IMR-90 (cell line): ENCODE measurements around the gene RALGPS2. TPM values are rescaled to one million over a fixed set of nuclear protein-coding genes. Genes with fewer than 3 reads are reported as not detected.

Experiments used
- ATAC-seq: fragments of 200-7000 bp; cut with Tn5 transposase; 2 replicates; pipeline ENCODE4 v1.9.1; 2020; ENCODE audit warnings: low read depth, mild to moderate bottlenecking, moderate library complexity
- BruUV-seq: library from RNA; stranded (reverse); fragments of 400-500 nt; replicated peaks from 2 replicates; lab custom pipeline; 2021; lab: Mats Ljungman, UMichigan
- CTCF ChIA-PET: fragments of 300-600 bp; formaldehyde crosslinking; extraction: SDS; loops from one replicate; lab custom pipeline; 2021; ENCODE audit warnings: antibody characterized with exemption; lab: Yijun Ruan, JAX
- POLR2A ChIA-PET: fragments of 300-600 bp; sonication (Branson Sonifier 250); formaldehyde crosslinking; loops from one replicate; lab custom pipeline; 2022; ENCODE audit warnings: antibody characterized with exemption; ENCODE audit not compliant: unreplicated experiment; lab: Charles Lee
- DNase-seq: peaks from one replicate; pipeline ENCODE4 v3.0.0; 2013
- H2AFZ ChIP-seq: replicated peaks from 2 replicates; pipeline ENCODE3; 2013; ENCODE audit warnings: low read length, mild to moderate bottlenecking; ENCODE audit not compliant: poor library complexity
- H2AK5ac ChIP-seq: 2 replicates; pipeline ENCODE4 v1.6.1; 2013; ENCODE audit warnings: low read depth, low read length, inconsistent platforms
- H2AK9ac ChIP-seq: replicated peaks from 2 replicates; pipeline ENCODE3; 2013; ENCODE audit warnings: mild to moderate bottlenecking, low read depth, low read length, moderate library complexity; ENCODE audit not compliant: poor library complexity
- H2BK120ac ChIP-seq: 2 replicates; pipeline ENCODE4 v1.6.1; 2013; ENCODE audit warnings: low read depth, low read length, inconsistent platforms
- H2BK15ac ChIP-seq: 3 replicates; pipeline ENCODE4 v1.6.1; 2013; ENCODE audit warnings: low read depth, low read length, inconsistent platforms
- H2BK20ac ChIP-seq: 2 replicates; pipeline ENCODE4 v1.6.1; 2013; ENCODE audit warnings: low read depth, mild to moderate bottlenecking, inconsistent platforms, low read length, moderate library complexity
- H2BK5ac ChIP-seq: 2 replicates; pipeline ENCODE4 v1.6.1; 2013; ENCODE audit warnings: mild to moderate bottlenecking, low read depth, low read length, inconsistent platforms; ENCODE audit not compliant: poor library complexity, severe bottlenecking
- H3K14ac ChIP-seq: replicated peaks from 2 replicates; pipeline ENCODE4 v1.6.1; 2013; ENCODE audit warnings: low read depth, low read length, inconsistent platforms
- H3K18ac ChIP-seq: 2 replicates; pipeline ENCODE4 v1.6.1; 2013; ENCODE audit warnings: low read depth, low read length, control low read depth
- H3K23ac ChIP-seq: 2 replicates; pipeline ENCODE4 v1.6.1; 2013; ENCODE audit warnings: low read depth, low read length, inconsistent platforms
- H3K27ac ChIP-seq: 2 replicates; pipeline ENCODE4 v1.5.1; 2013; ENCODE audit warnings: mild to moderate bottlenecking, control low read depth, low read length; ENCODE audit not compliant: insufficient read depth
- H3K27me3 ChIP-seq: 2 replicates; pipeline ENCODE4 v1.6.1; 2013; ENCODE audit warnings: low read length; ENCODE audit not compliant: control insufficient read depth, insufficient read depth
- H3K36me3 ChIP-seq: 2 replicates; pipeline ENCODE4 v1.6.1; 2013; ENCODE audit warnings: low read length, mixed read lengths; ENCODE audit not compliant: control insufficient read depth, insufficient read depth
- H3K4ac ChIP-seq: 2 replicates; pipeline ENCODE4 v1.6.1; 2013; ENCODE audit warnings: low read depth, low read length, inconsistent platforms
- H3K4me1 ChIP-seq: 2 replicates; pipeline ENCODE4 v1.6.1; 2013; ENCODE audit warnings: low read length, mixed read lengths; ENCODE audit not compliant: control insufficient read depth, insufficient read depth
- H3K4me2 ChIP-seq: 2 replicates; pipeline ENCODE4 v1.6.1; 2013; ENCODE audit warnings: low read depth, mild to moderate bottlenecking, control low read depth, low read length, moderate library complexity
- H3K4me3 ChIP-seq: 2 replicates; pipeline ENCODE4 v1.5.1; 2013; ENCODE audit warnings: low read depth, mild to moderate bottlenecking, control low read depth, low read length, moderate library complexity; ENCODE audit not compliant: insufficient read depth
- H3K56ac ChIP-seq: 2 replicates; pipeline ENCODE4 v1.6.1; 2013; ENCODE audit warnings: low read length, inconsistent platforms; ENCODE audit not compliant: insufficient read depth; ENCODE audit errors: extremely low read depth
- H3K79me1 ChIP-seq, 2 experiments: 2 replicates each; pipeline ENCODE4 v1.6.1; 2013; ENCODE audit warnings: low read length in 2 of 2, inconsistent platforms in 1 of 2, low read depth in 1 of 2
- H3K9ac ChIP-seq: 2 replicates; pipeline ENCODE4 v1.6.1; 2013; ENCODE audit warnings: low read depth, low read length, control low read depth
- H3K9me1 ChIP-seq: 2 replicates; pipeline ENCODE4 v1.6.1; 2013; ENCODE audit warnings: low read length, inconsistent platforms; ENCODE audit not compliant: insufficient read depth
- H3K9me3 ChIP-seq: 2 replicates; pipeline ENCODE4 v1.6.1; 2013; ENCODE audit warnings: low read length; ENCODE audit not compliant: control insufficient read depth, insufficient read depth
- H4K20me1 ChIP-seq: 2 replicates; pipeline ENCODE4 v1.6.1; 2013; ENCODE audit warnings: low read length, inconsistent platforms; ENCODE audit not compliant: insufficient read depth
- H4K5ac ChIP-seq: 2 replicates; pipeline ENCODE4 v1.6.1; 2013; ENCODE audit warnings: mild to moderate bottlenecking, low read depth, low read length, control low read depth
- H4K8ac ChIP-seq, 2 experiments: 2 replicates each; pipeline ENCODE4 v1.6.1; 2013; ENCODE audit warnings: low read depth in 2 of 2, low read length in 2 of 2, control low read depth in 1 of 2, inconsistent platforms in 1 of 2
- H4K91ac ChIP-seq: 2 replicates; pipeline ENCODE4 v1.6.1; 2013; ENCODE audit warnings: low read depth, low read length, inconsistent platforms; ENCODE audit not compliant: insufficient read depth
- CHD1 ChIP-seq: IDR thresholded peaks from 2 replicates; pipeline ENCODE4 v1.6.1; 2012; ENCODE audit warnings: low read depth, low read length, improper control_type of control experiment
- RCOR1 ChIP-seq: IDR thresholded peaks from 2 replicates; pipeline ENCODE4 v1.6.1; 2012; ENCODE audit warnings: mild to moderate bottlenecking, low read length, improper control_type of control experiment; ENCODE audit not compliant: insufficient replicate concordance
- SMC3 ChIP-seq: fragments of 150-350 bp; IDR thresholded peaks from 2 replicates; pipeline ENCODE4 v1.6.1; 2016; ENCODE audit warnings: low read depth, mild to moderate bottlenecking, antibody characterized with exemption, low read length, moderate library complexity
- whole genome bisulfite sequencing, 2 experiments: methylation state at CpG; one replicate each; pipeline versions ENCODE4 v1.1.5 to v1.1.7; 2013; ENCODE audit warnings: missing lambda C conversion rate in 2 of 2; ENCODE audit not compliant: insufficient read length in 1 of 2; ENCODE audit errors: extremely low coverage in 2 of 2; 5-methylcytosine and 5-hydroxymethylcytosine counted together
- dilution Hi-C: fragments of 300-500 bp; cut with HindIII; formaldehyde crosslinking; loops from one replicate; pipeline ENCODE4 v1.14.3; 2018; ENCODE audit warnings: low sequenced_read_pairs; ENCODE audit not compliant: unreplicated experiment
- in situ Hi-C: fragments of 300-500 bp; cut with MboI; formaldehyde crosslinking; loops from 3 replicates; pipeline ENCODE4 v1.14.3; 2019; ENCODE audit warnings: low sequenced_read_pairs, inconsistent platforms, mixed read lengths
- intact Hi-C: fragments of 100-400 bp; cut with micrococcal nuclease; formaldehyde crosslinking; loops from 2 replicates; pipeline ENCODE4 v1.10.0; 2022
- polyA plus RNA-seq, 3 experiments: library from polyadenylated mRNA; depleted of rRNA; stranded (reverse); fragments of >200 nt; gene quantifications; 2 replicates each; pipeline ENCODE4 v1.2.3, GENCODE V29; 2012; ENCODE audit warnings: low replicate concordance in 1 of 3
- total RNA-seq: library from RNA; depleted of rRNA; stranded (reverse); fragments of >200 nt; gene quantifications from 2 replicates; pipeline ENCODE4 v1.2.3, GENCODE V29; 2012

Gene RALGPS2
- total and polyA plus RNA-seq, 2 of the 4 experiments (the other 2 are of a cell fraction), result 13.8 to 148 TPM

DNA sequence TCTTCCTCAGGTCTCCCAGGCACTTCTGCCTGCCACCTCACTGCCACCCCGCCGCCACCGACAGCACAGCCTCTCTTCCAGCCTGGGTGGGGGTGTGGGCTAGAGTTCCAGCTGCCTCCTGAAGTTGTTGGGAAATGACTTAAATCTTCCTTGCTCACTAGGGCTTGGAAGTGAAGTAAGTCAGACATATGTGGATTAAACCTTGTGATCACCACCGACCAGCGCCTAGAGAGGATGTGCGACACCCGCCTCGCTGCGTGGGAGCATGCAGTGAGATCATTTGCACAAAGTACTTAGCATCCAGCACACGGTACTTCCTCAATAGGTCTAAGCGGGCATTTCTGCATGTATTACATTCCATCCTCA lies 229.3 kb downstream of the RALGPS2 start:
- Histone ChIP-seq H3K4ac (no peak overlapping the region; the same call in 1 of the 2 replicates), H2AK9ac (no peak overlapping the region), H3K27ac (no peak overlapping the region), H2BK120ac (no peak overlapping the region), H4K5ac (no peak overlapping the region), H3K79me1 (no peaks in the 10 kb centered on the region), H3K4me2 (no peak overlapping the region), H3K9me3 (no peaks in the 10 kb centered on the region), H3K9ac (no peak overlapping the region), H4K8ac (no peak overlapping the region), H2BK20ac (no peak overlapping the region), H3K56ac (no peak overlapping the region), H3K14ac (no peak overlapping the region), H3K27me3 (peaks cover 22% of the 10 kb centered on the region), H2AK5ac (no peak overlapping the region), H2AFZ (no peak overlapping the region), H3K36me3 (no peaks in the 10 kb centered on the region), H3K9me1 (no peaks in the 10 kb centered on the region), H3K18ac (no peak overlapping the region), H3K23ac (no peak overlapping the region), H4K91ac (no peak overlapping the region), H3K4me1 (peaks cover 3% of the 10 kb centered on the region; the same call in 1 of the 2 replicates), H2BK15ac (no peak overlapping the region), H4K20me1 (no peaks in the 10 kb centered on the region), H2BK5ac (no peak overlapping the region), H3K4me3 (no peak overlapping the region)
- dilution Hi-C loops (no loop called here), in situ Hi-C loops (no loop called here), intact Hi-C loops (no loop called here)
- POLR2A ChIA-PET, result interaction anchor here (0.6 kb wide), 1 partner anchor 25 kb away, joined by 4 read pairs; no protein-coding TSS in a partner anchor
- CTCF ChIA-PET, result interaction anchor here (0.6 kb wide), 1 partner anchor 412 kb away, joined by 3 read pairs; the partner anchor contains the start of gene AXDND1
- ATAC-seq (no peak), DNase-seq (no peak)
- 94% methylated on average over 2 of the region's 11 CpGs; no CpG with 5 or more reads in 1 of the 2 experiments for WGBS, 2 experiments
- TF ChIP-seq CHD1 (no peak), SMC3 (no peak), RCOR1 (no peak)
- no TSS peak for BruUV-seq
